Neural cell (in vitro differentiated cells): ENCODE results near the gene GOLM1. TPM values are rescaled to one million over a fixed set of nuclear protein-coding genes. Genes with fewer than 3 reads are reported as not detected.

Source experiments
- H2AFZ ChIP-seq: fragments of 200-600, 300-800 bp; sonication (generic), shearing (Covaris generic); 2 replicates; pipeline ENCODE4 v1.6.0; 2014; ENCODE audit warnings: low read depth, mild to moderate bottlenecking, antibody characterized with exemption, low read length, moderate library complexity
- H3F3A ChIP-seq: fragments of 200-600 bp; shearing (Covaris generic); 2 replicates; pipeline ENCODE4 v1.6.1; 2016; ENCODE audit warnings: mild to moderate bottlenecking, moderate library complexity, mixed read lengths, antibody characterized with exemption, low read length; ENCODE audit not compliant: insufficient read depth, poor library complexity, severe bottlenecking
- H3K27ac ChIP-seq: fragments of 200-600, 300-800 bp; sonication (generic), shearing (Covaris generic); 2 replicates; pipeline ENCODE4 v1.5.1; 2014; ENCODE audit warnings: mild to moderate bottlenecking, low read length, moderate library complexity
- H3K27me3 ChIP-seq: fragments of 300-800, 200-600 bp; sonication (generic), shearing (Covaris generic); 2 replicates; pipeline ENCODE4 v1.6.0; 2014; ENCODE audit warnings: mild to moderate bottlenecking, low read depth, low read length, moderate library complexity; ENCODE audit not compliant: insufficient read depth
- H3K36me3 ChIP-seq: fragments of 300-800, 200-600 bp; sonication (generic), shearing (Covaris generic); 2 replicates; pipeline ENCODE4 v1.5.1; 2014; ENCODE audit warnings: mild to moderate bottlenecking, antibody characterized with exemption, low read length, moderate library complexity; ENCODE audit not compliant: insufficient read depth
- H3K4me2 ChIP-seq: fragments of 300-800, 200-600 bp; sonication (generic), shearing (Covaris generic); 2 replicates; pipeline ENCODE4 v1.6.0; 2014; ENCODE audit warnings: mild to moderate bottlenecking, low read length
- H3K4me3 ChIP-seq: fragments of 300-800, 200-600 bp; sonication (generic), shearing (Covaris generic); 2 replicates; pipeline ENCODE4 v1.5.1; 2014; ENCODE audit warnings: mild to moderate bottlenecking, low read length, moderate library complexity
- H3K79me2 ChIP-seq: fragments of 200-600 bp; shearing (Covaris generic); replicated peaks from 2 replicates; pipeline ENCODE4 v1.6.0; 2014; ENCODE audit warnings: mild to moderate bottlenecking, low read length, moderate library complexity; ENCODE audit not compliant: insufficient read depth
- H3K9ac ChIP-seq: fragments of 300-800, 200-600 bp; sonication (generic), shearing (Covaris generic); 2 replicates; pipeline ENCODE4 v1.6.1; 2016; ENCODE audit warnings: mild to moderate bottlenecking, low read length, mixed read lengths
- H3K9me2 ChIP-seq: fragments of 200-600 bp; shearing (Covaris generic); 2 replicates; pipeline ENCODE4 v1.6.1; 2016; ENCODE audit warnings: mild to moderate bottlenecking, low read length, mixed read lengths; ENCODE audit not compliant: insufficient read depth
- H3K9me3 ChIP-seq: fragments of 200-600, 300-800 bp; sonication (generic), shearing (Covaris generic); 2 replicates; pipeline ENCODE4 v1.6.1; 2016; ENCODE audit warnings: mild to moderate bottlenecking, mixed run types, low read length, moderate library complexity, mixed read lengths
- H4K20me1 ChIP-seq: fragments of 200-600 bp; shearing (Covaris generic); 2 replicates; pipeline ENCODE4 v1.6.1; 2016; ENCODE audit warnings: mild to moderate bottlenecking, mixed run types; ENCODE audit not compliant: insufficient read depth
- EP300 ChIP-seq: fragments of 450-650 bp; conservative IDR thresholded peaks from 2 replicates; pipeline ENCODE4 v1.6.1; 2014; ENCODE audit warnings: antibody characterized with exemption, mild to moderate bottlenecking, moderate library complexity; ENCODE audit not compliant: poor library complexity, severe bottlenecking
- EZH2 ChIP-seq: fragments of 200-600, 300-800 bp; shearing (Covaris generic), sonication (generic); IDR thresholded peaks from 2 replicates; pipeline ENCODE4 v1.6.1; 2014; ENCODE audit warnings: antibody characterized with exemption, low read length, borderline replicate concordance, mild to moderate bottlenecking; ENCODE audit not compliant: insufficient read depth, poor library complexity, severe bottlenecking
- MXI1 ChIP-seq: fragments of 450-650 bp; conservative IDR thresholded peaks from 2 replicates; pipeline ENCODE4 v1.6.1; 2014; ENCODE audit warnings: antibody characterized with exemption, mild to moderate bottlenecking; ENCODE audit not compliant: poor library complexity, severe bottlenecking
- POLR2AphosphoS5 ChIP-seq: IDR thresholded peaks from 2 replicates; pipeline ENCODE4 v1.6.1; 2012
- RAD21 ChIP-seq: fragments of 450-650 bp; conservative IDR thresholded peaks from 2 replicates; pipeline ENCODE4 v1.6.1; 2014; ENCODE audit warnings: antibody characterized with exemption, mild to moderate bottlenecking, moderate library complexity
- SMC3 ChIP-seq: fragments of 450-650 bp; conservative IDR thresholded peaks from 2 replicates; pipeline ENCODE4 v1.6.1; 2014; ENCODE audit warnings: antibody characterized with exemption, mild to moderate bottlenecking, moderate library complexity; ENCODE audit not compliant: poor library complexity
- TAF1 ChIP-seq: IDR thresholded peaks from 2 replicates; pipeline ENCODE4 v1.6.1; 2012; ENCODE audit warnings: low read depth
- polyA plus RNA-seq: library from polyadenylated mRNA; depleted of rRNA; stranded (reverse); fragments of >200 nt; gene quantifications from 2 replicates; pipeline ENCODE4 v1.2.3, GENCODE V29; 2014
- TF ChIP-seq, protein P1 (sequence below): fragments of 450-650 bp; IDR thresholded peaks from 2 replicates; pipeline ENCODE4 v1.5.1; 2014; ENCODE audit warnings: antibody characterized with exemption, mild to moderate bottlenecking, moderate library complexity; ENCODE audit not compliant: poor library complexity, severe bottlenecking
- TF ChIP-seq, protein P2 (sequence below): IDR thresholded peaks from 2 replicates; pipeline ENCODE4 v1.6.1; 2012; ENCODE audit warnings: borderline replicate concordance

Gene GOLM1
- polyA plus RNA-seq, 1 donor from 2014 or later, result 77.4 TPM

DNA sequence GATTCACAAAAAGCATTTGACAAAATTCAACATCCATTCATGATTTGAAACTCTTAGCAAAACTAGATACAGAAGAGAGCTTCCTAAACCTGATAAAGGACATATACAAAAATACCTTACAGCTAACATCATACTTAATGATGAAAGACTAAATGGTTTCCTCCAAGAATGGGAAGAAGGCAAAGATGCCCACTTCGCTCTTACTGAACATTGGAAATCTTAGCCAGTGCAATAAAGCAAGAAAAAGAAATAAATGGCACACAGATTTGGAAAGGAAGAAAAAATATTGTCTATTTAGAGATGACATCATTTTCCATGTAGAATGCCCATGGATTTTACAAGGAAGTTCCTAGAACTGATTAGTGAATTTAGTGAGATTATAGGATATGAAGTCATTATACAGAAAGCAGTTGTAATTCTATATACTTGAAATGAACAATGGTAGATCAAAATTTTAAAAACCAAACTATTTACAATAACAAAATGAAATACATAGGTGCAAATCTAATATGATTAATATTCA, 94.0 kb downstream of the GOLM1 start:
- Histone ChIP-seq H3K4me3 (no peak overlapping the region), H3F3A (no peaks in the 10 kb centered on the region), H4K20me1 (no peaks in the 10 kb centered on the region), H3K9ac (no peak overlapping the region), H3K9me3 (peaks cover 10% of the 10 kb centered on the region), H3K4me2 (no peak overlapping the region), H3K79me2 (no peaks in the 10 kb centered on the region), H3K27ac (no peak overlapping the region), H3K36me3 (peaks cover 18% of the 10 kb centered on the region), H3K27me3 (no peaks in the 10 kb centered on the region), H3K9me2 (no peaks in the 10 kb centered on the region), H2AFZ (no peak overlapping the region)
- TF ChIP-seq RAD21 (no peak), MXI1 (no peak), EZH2 (no peak), POLR2AphosphoS5 (no peak), EP300 (no peak), SMC3 (no peak), TAF1 (no peak)
- TF ChIP-seq, protein P1, sequence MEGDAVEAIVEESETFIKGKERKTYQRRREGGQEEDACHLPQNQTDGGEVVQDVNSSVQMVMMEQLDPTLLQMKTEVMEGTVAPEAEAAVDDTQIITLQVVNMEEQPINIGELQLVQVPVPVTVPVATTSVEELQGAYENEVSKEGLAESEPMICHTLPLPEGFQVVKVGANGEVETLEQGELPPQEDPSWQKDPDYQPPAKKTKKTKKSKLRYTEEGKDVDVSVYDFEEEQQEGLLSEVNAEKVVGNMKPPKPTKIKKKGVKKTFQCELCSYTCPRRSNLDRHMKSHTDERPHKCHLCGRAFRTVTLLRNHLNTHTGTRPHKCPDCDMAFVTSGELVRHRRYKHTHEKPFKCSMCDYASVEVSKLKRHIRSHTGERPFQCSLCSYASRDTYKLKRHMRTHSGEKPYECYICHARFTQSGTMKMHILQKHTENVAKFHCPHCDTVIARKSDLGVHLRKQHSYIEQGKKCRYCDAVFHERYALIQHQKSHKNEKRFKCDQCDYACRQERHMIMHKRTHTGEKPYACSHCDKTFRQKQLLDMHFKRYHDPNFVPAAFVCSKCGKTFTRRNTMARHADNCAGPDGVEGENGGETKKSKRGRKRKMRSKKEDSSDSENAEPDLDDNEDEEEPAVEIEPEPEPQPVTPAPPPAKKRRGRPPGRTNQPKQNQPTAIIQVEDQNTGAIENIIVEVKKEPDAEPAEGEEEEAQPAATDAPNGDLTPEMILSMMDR, result no peak
- TF ChIP-seq, protein P2, sequence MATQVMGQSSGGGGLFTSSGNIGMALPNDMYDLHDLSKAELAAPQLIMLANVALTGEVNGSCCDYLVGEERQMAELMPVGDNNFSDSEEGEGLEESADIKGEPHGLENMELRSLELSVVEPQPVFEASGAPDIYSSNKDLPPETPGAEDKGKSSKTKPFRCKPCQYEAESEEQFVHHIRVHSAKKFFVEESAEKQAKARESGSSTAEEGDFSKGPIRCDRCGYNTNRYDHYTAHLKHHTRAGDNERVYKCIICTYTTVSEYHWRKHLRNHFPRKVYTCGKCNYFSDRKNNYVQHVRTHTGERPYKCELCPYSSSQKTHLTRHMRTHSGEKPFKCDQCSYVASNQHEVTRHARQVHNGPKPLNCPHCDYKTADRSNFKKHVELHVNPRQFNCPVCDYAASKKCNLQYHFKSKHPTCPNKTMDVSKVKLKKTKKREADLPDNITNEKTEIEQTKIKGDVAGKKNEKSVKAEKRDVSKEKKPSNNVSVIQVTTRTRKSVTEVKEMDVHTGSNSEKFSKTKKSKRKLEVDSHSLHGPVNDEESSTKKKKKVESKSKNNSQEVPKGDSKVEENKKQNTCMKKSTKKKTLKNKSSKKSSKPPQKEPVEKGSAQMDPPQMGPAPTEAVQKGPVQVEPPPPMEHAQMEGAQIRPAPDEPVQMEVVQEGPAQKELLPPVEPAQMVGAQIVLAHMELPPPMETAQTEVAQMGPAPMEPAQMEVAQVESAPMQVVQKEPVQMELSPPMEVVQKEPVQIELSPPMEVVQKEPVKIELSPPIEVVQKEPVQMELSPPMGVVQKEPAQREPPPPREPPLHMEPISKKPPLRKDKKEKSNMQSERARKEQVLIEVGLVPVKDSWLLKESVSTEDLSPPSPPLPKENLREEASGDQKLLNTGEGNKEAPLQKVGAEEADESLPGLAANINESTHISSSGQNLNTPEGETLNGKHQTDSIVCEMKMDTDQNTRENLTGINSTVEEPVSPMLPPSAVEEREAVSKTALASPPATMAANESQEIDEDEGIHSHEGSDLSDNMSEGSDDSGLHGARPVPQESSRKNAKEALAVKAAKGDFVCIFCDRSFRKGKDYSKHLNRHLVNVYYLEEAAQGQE, result no peak

DNA sequence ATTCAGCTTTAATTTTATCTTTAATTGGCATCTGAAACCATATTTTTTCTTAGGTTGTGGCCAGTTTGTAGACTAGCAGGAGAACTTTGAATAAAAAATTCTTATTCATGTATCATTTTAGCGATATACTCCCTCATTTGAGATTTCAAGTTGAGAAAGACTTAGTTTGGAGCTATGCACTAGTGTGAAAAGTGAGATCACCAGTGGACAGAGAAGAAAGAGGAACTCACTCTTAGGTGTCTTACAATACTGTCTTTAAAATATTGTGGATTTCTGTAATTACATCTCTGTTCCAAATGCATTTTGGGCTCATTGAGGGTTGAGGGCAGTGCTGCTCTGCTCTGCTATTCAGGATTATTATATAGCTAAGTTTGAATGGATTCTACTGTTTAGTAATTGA, 103.8 kb downstream of the GOLM1 start:
- Histone ChIP-seq H3K27ac (no peak overlapping the region), H3K4me3 (no peak overlapping the region), H3K27me3 (no peaks in the 10 kb centered on the region), H3K79me2 (no peaks in the 10 kb centered on the region), H3K36me3 (no peaks in the 10 kb centered on the region), H4K20me1 (no peaks in the 10 kb centered on the region), H3K4me2 (no peak overlapping the region), H3F3A (no peaks in the 10 kb centered on the region), H2AFZ (no peak overlapping the region), H3K9me3 (no peaks in the 10 kb centered on the region), H3K9ac (no peak overlapping the region), H3K9me2 (no peaks in the 10 kb centered on the region)
- TF ChIP-seq, protein P2, result no peak
- TF ChIP-seq RAD21 (no peak), TAF1 (no peak), EZH2 (no peak), MXI1 (no peak), SMC3 (no peak), POLR2AphosphoS5 (no peak), EP300 (no peak)
- TF ChIP-seq, protein P1, result no peak
